Breast epithelium (tissue), 3 donors: ENCODE results near the gene BBS9.

Source experiments
- CTCF ChIP-seq, 3 donors: fragments of 450-650 bp; IDR thresholded peaks; one replicate each; pipeline ENCODE4 v1.5.1; 2016 to 2017; ENCODE audit warnings: antibody characterized with exemption in 3 of 3, mild to moderate bottlenecking in 3 of 3, moderate library complexity in 3 of 3
- POLR2AphosphoS5 ChIP-seq, 3 donors: sonication (generic); formaldehyde crosslinking; IDR thresholded peaks; one replicate each; pipeline ENCODE4 v1.6.1; 2017; ENCODE audit warnings: antibody characterized with exemption in 3 of 3

GRCh38 chr7:33355386-33355785 is 226.0 kb downstream of the BBS9 start:
- TF ChIP-seq CTCF (IDR thresholded peaks at IDR 0.05): no peak
- no peak for TF ChIP-seq POLR2AphosphoS5 (IDR thresholded peaks at IDR 0.05)
